GM18526 (cell line): ENCODE results near the gene GGA3.

Experiments
- POLR2A ChIP-seq: IDR thresholded peaks from 3 replicates; pipeline ENCODE4 v1.6.1; 2011; ENCODE audit not compliant: insufficient read length; ENCODE audit errors: extremely low read depth

GGA3 gene

GRCh38 chr17:75262112-75262606 is 753 bp upstream of the GGA3 start:
- TF ChIP-seq POLR2A, result no peak

GRCh38 chr17:75260641-75261335 is 618 bp downstream of the GGA3 start:
- TF ChIP-seq POLR2A, result no peak

- TF ChIP-seq POLR2A, result no peak
These were observed 9.2 kb downstream of the GGA3 start for GRCh38 chr17:75252039-75252816.

- TF ChIP-seq POLR2A, result no peak
These were observed 11.4 kb downstream of the GGA3 start for GRCh38 chr17:75250009-75250471.

- TF ChIP-seq POLR2A, result no peak
These were observed 11.8 kb downstream of the GGA3 start for GRCh38 chr17:75249564-75249963.

GRCh38 chr17:75246404-75246803 is 15.0 kb downstream of the GGA3 start:
- no peak for TF ChIP-seq POLR2A

- TF ChIP-seq POLR2A, result no peak
These were observed 16.4 kb downstream of the GGA3 start for GRCh38 chr17:75245011-75245410.

GRCh38 chr17:75244133-75244866 is 17.1 kb downstream of the GGA3 start:
- TF ChIP-seq POLR2A, result peak; percentile 25

- no peak for TF ChIP-seq POLR2A
These were observed 18.9 kb downstream of the GGA3 start for GRCh38 chr17:75242461-75243042.

- no peak for TF ChIP-seq POLR2A
These were observed 19.4 kb downstream of the GGA3 start for GRCh38 chr17:75241996-75242460.

GRCh38 chr17:75241502-75241901 is 19.9 kb downstream of the GGA3 start:
- no peak for TF ChIP-seq POLR2A

GRCh38 chr17:75241143-75241430 is 20.3 kb downstream of the GGA3 start:
- no peak for TF ChIP-seq POLR2A

- TF ChIP-seq POLR2A, result no peak
These were observed 20.8 kb downstream of the GGA3 start for GRCh38 chr17:75240394-75241142.

GRCh38 chr17:75239778-75240393 is 21.5 kb downstream of the GGA3 start:
- no peak for TF ChIP-seq POLR2A
